Cardiac fibroblast (primary cell): ENCODE data around the gene FAM9A.

Source experiments
- DNase-seq, 2 donors: peaks; one replicate each; pipeline versions ENCODE4 v3.0.0 to v3.0.0-alpha.2; 2010; ENCODE audit warnings: low read depth in 2 of 2
- H3K4me3 ChIP-seq, 2 donors: replicated peaks in 1 of 2; 1 replicate in 1 of 2; 2 replicates in 1 of 2; pipeline ENCODE4 v1.5.1; 2011; ENCODE audit warnings: low read depth in 2 of 2, low read length in 2 of 2, mild to moderate bottlenecking in 2 of 2, moderate library complexity in 1 of 2
- TF ChIP-seq, protein P1 (sequence below): IDR thresholded peaks from one replicate; pipeline ENCODE4 v1.5.1; 2011; ENCODE audit warnings: low read depth, mild to moderate bottlenecking, low read length, inconsistent platforms

FAM9A gene

DNA sequence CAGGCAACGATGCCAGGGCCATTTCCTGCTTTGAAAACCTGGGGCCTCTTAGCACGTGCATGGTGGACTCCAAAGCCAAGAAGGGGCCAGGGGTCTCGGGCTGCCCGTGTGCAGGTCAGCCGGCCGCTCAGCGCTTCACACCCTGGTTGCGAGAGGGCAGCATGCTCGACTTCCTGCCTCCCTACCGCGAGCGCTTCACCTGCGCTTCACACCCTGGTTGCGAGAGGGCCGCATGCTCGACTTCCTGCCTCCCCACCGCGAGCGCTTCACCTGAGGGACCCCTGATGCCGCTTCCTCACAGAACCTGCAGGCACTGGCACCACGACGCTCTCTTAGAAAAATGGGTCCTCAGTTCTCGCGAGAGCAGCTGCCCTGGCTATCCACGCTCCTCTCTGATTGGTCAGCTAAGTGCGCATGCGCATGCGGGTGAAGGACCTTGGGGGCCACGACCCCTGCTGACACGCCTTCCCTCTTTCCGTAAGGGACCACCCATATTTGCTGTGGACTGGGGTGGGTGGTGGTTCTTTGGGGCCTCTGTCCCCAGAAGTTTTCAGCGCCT, at the start of gene FAM9A:
Gene FAM9A, minus strand, starts transcription at position 343 of the 559 bp plus-strand sequence. CDS start 1,212 bp downstream, outside the sequence.
- DNase-seq, result no peak
- TF ChIP-seq, protein P1, sequence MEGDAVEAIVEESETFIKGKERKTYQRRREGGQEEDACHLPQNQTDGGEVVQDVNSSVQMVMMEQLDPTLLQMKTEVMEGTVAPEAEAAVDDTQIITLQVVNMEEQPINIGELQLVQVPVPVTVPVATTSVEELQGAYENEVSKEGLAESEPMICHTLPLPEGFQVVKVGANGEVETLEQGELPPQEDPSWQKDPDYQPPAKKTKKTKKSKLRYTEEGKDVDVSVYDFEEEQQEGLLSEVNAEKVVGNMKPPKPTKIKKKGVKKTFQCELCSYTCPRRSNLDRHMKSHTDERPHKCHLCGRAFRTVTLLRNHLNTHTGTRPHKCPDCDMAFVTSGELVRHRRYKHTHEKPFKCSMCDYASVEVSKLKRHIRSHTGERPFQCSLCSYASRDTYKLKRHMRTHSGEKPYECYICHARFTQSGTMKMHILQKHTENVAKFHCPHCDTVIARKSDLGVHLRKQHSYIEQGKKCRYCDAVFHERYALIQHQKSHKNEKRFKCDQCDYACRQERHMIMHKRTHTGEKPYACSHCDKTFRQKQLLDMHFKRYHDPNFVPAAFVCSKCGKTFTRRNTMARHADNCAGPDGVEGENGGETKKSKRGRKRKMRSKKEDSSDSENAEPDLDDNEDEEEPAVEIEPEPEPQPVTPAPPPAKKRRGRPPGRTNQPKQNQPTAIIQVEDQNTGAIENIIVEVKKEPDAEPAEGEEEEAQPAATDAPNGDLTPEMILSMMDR, result no peak
- no peak within 1 kb of the TSS for H3K4me3 ChIP-seq

DNA sequence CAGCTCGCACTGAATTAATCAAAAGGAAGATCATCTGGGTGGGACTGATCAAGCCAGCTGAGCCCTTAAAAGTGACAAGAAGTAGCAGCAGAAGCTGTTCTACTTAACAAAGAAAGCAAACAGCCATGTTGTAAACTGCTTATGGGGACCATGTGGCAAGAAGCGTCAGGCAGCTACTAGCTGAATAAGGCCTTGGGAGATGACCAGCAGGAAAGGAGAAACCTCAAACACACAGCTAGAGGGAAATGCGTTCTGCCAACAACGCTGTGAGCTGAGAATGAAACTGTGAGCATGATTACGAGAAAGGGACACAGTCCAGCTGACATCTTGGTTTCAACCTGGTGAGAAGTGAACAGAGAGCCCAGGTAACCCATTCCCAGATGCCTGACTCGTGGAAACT, 49.3 kb upstream of the FAM9A start:
- DNase-seq, result no peak
- no peak overlapping the region for H3K4me3 ChIP-seq
- TF ChIP-seq, protein P1, result no peak

DNA sequence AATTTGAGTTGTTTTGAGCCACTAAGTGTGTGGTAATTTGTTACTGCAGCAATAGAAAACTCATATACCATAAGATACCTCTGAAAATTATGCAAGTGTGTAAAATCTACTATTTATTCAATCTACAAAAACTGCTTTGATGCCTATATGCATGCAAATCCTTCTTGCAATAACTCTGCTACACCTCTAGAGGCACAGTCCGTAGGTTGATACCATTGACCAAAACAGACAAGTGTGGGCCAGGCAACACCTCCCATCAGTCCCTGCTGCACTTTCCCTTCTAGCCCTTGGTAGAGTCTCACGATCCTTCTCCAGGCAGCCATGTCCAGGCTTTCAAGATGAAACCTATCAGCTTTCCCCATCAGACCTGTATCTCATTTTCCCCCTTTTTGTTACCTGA, 48.8 kb upstream of the FAM9A start:
- DNase-seq, result no peak
- TF ChIP-seq, protein P1, result no peak
- no peak overlapping the region for H3K4me3 ChIP-seq

DNA sequence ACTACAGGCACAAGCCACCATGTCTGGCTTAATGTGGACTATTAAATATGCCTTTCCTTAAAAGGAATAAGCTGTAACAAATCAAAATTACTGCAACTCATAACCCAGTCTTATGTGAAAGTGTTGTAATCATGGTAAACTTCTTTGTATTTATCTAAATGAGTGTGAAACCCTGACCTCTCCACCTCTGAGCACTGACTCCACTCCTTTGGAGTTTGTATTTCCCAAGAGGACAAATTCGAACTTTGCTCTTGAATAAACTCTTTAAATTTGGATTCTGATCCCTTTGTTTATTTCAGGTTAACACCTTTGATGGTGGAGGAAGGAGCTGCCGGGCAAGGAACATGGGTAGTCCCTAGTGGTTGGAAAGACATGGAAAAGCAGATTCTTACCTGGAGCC, 48.3 kb upstream of the FAM9A start:
- no peak for DNase-seq
- H3K4me3 ChIP-seq, result no peak overlapping the region
- TF ChIP-seq, protein P1, result no peak

DNA sequence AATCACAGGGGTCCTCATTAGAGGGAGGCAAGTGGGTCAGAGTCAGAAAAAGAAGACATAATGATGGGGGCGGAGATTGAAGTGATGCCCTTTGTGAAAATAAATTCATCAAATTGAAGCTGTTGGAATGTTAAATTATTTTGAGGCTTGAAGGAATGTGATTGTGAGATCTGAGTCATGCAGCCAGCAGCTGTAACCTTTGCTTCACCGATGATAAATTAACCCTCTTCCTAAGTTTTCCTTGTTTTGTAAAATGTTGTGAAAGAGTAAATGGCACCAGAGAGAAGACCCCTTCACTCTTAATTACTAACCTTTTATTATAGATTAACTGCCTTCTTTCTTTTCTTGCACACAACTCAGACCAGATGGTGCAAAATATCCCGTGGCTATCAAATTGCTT, 47.7 kb upstream of the FAM9A start:
- TF ChIP-seq, protein P1, result no peak
- H3K4me3 ChIP-seq, result no peak overlapping the region
- no peak for DNase-seq

DNA sequence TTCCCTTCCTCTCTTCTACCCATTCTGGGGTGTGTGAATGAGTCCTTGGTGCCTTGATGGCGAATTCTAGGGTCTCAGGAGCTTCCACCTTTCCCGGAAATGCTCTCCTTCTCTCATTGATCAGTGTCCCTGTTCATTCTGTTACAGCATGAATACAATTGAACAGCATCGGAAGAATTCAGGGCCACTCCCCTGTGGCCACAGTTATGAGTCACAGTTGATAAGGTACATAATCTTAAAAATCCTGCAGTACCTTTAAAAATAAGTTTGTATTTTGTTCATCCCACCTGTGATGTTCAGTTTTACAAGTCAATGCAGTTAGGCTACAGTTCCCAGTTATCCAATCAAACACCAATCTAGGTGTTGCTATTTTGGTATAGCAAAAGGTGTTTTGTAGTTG, 47.3 kb upstream of the FAM9A start:
- TF ChIP-seq, protein P1, result no peak
- no peak overlapping the region for H3K4me3 ChIP-seq
- no peak for DNase-seq

DNA sequence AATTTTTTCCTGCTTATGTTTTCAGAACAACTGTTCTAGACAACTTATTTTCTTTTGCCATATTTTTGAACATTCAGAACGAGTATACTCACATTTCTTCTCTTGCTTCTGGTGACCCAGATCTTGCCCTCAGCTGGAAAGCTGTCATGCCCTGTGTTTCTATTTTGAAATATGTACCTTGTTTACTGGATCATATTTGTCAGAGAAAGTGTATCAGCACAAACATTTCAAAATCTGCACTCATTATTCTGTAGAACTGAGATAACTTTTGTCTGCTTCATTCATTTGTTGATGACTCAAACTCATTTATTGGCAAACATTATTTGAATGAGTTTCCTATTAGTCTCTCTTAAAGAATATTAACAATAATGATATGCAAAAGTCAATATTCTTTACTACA, 46.2 kb upstream of the FAM9A start:
- no peak for DNase-seq
- TF ChIP-seq, protein P1, result no peak

More for the DNA sequence above, 46.2 kb upstream of the FAM9A start:
- H3K4me3 ChIP-seq, result no peak overlapping the region
